ENCODE measurements around the gene DHH. TPM values are rescaled to one million over a fixed set of nuclear protein-coding genes. Genes with fewer than 3 reads are reported as not detected.

The DHH gene
- total RNA-seq, 3 donors from 2014 or later = 0.26 to 0.54 (median 0.46) TPM

GRCh38 chr12:49048953-49049352 lies 45.6 kb downstream of the DHH start:
- H3K4me1 ChIP-seq (ENCODE audit: low read depth) = no peaks in the 10 kb centered on the region
- no peak overlapping the region for H3K4me3 ChIP-seq
- TF ChIP-seq CTCF (IDR thresholded peaks at IDR 0.05) = no peak
- H3K9me3 ChIP-seq = no peaks in the 10 kb centered on the region
- intact Hi-C loops (cut with DNase I, micrococcal nuclease) = no loop called here
- peaks cover 27% of the 10 kb centered on the region for H3K36me3 ChIP-seq (ENCODE audit: low read depth)
- peak in 1 of 3 donors; percentile 12 for DNase-seq
- ATAC-seq = no peak

GRCh38 chr12:49046129-49046895 lies 48.3 kb downstream of the DHH start:
- intact Hi-C loops (cut with DNase I, micrococcal nuclease) = no loop called here
- Histone ChIP-seq H3K4me1 (ENCODE audit: low read depth) (no peaks in the 10 kb centered on the region), H3K4me3 (no peak overlapping the region), H3K9me3 (no peaks in the 10 kb centered on the region), H3K36me3 (ENCODE audit: low read depth) (peaks cover 35% of the 10 kb centered on the region)
- ATAC-seq = no peak
- TF ChIP-seq CTCF (IDR thresholded peaks at IDR 0.05) = no peak
- no peak for DNase-seq

DNA sequence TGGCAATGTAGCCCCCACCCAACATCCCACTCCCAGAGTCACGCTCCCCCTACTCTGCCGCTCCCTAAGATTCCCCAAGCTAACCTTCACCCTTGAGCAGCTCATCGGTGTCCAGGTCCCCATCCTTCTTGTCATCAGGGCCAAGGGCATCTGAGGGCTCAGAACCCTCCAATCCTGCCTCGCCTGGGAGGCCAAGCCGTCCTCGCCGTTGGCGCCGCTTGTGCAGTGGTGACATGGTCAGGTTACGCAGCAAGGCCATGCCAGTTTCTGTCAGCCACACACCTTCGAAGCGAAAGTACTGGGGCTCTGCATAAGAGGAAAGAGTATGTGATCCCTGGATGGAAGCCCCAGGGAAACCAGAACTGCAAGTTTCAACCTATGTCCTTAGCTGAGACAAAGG lies 49.9 kb downstream of the DHH start:
- Histone ChIP-seq H3K4me3 (no peak overlapping the region), H3K9me3 (no peaks in the 10 kb centered on the region), H3K36me3 (ENCODE audit: low read depth) (peaks cover 33% of the 10 kb centered on the region), H3K4me1 (ENCODE audit: low read depth) (no peaks in the 10 kb centered on the region)
- ATAC-seq (no peak), DNase-seq (peak in 1 of 3 donors; percentile 15)
- intact Hi-C loops (cut with DNase I, micrococcal nuclease) = no loop called here
- no peak for TF ChIP-seq CTCF (IDR thresholded peaks at IDR 0.05)

DNA sequence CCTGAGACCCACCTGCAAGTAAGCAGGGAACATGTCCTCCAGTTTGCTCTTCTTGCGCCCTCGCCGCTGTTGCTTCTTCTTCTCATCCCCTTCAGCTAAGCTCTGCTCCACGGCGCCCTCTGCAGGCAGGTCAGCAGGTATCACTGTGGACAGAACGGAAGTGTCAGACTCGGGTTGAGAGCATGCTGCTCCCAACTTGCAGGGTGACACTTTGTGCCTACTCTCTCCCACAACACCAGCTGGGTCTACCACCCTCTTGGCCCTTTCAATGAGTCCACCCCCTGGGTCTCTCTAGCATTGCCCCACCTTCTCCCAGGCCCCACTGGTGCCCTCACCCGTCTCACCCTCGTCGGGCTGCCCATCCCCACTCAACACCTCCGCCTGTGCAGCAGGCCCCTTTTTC lies 50.7 kb downstream of the DHH start:
- Histone ChIP-seq H3K4me1 (ENCODE audit: low read depth) (no peaks in the 10 kb centered on the region), H3K36me3 (ENCODE audit: low read depth) (peaks cover 39% of the 10 kb centered on the region), H3K4me3 (no peak overlapping the region), H3K9me3 (no peaks in the 10 kb centered on the region)
- DNase-seq = peak in 2 of 3 donors; percentile 68 to 82
- intact Hi-C loops (cut with DNase I, micrococcal nuclease) = no loop called here
- peak; percentile 59 for TF ChIP-seq CTCF (IDR thresholded peaks at IDR 0.05)
- ATAC-seq = peak; percentile 79

- H3K4me1 ChIP-seq (ENCODE audit: low read depth) = no peaks in the 10 kb centered on the region
- DNase-seq = peak in 1 of 3 donors; percentile 8
- H3K9me3 ChIP-seq = no peaks in the 10 kb centered on the region
- peaks cover 40% of the 10 kb centered on the region for H3K36me3 ChIP-seq (ENCODE audit: low read depth)
- ATAC-seq = no peak
- TF ChIP-seq CTCF (IDR thresholded peaks at IDR 0.05) = no peak
- intact Hi-C loops (cut with DNase I, micrococcal nuclease) = no loop called here
- no peak overlapping the region for H3K4me3 ChIP-seq
Observed at GRCh38 chr12:49043241-49043640, 51.4 kb downstream of the DHH start.

Measured in mucosa of descending colon (tissue), 3 donors.